Omental fat pad (tissue), 4 donors: ENCODE data around the gene CAMSAP3. TPM values are rescaled to one million over a fixed set of nuclear protein-coding genes. Genes with fewer than 3 reads are reported as not detected.

ENCODE experiments used
- ATAC-seq: fragments of 150-250 bp; one replicate; pipeline ENCODE4 v1.9.1; 2016; ENCODE audit warnings: mild to moderate bottlenecking, moderate library complexity; ENCODE audit not compliant: low FRiP score
- DNase-seq: peaks from one replicate; pipeline ENCODE4 v3.0.0-alpha.2; 2019; ENCODE audit warnings: low spot score
- CTCF ChIP-seq, 3 donors: fragments of 450-650 bp; IDR thresholded peaks; one replicate each; pipeline ENCODE4 v1.5.1; 2016 to 2017; ENCODE audit warnings: antibody characterized with exemption in 3 of 3, mild to moderate bottlenecking in 3 of 3, moderate library complexity in 2 of 3
- total RNA-seq, 4 donors: library from RNA; depleted of rRNA; stranded (reverse); fragments of >200 nt; gene quantifications; one replicate each; pipeline ENCODE4 v1.1.0, GENCODE V29; 2016

Gene CAMSAP3
- total RNA-seq, 4 donors from 2014 or later: 0.36 to 1.0 (median 0.69) TPM; not detected in 1

GRCh38 chr19:7652061-7652641, 56.5 kb downstream of the CAMSAP3 start:
- peak; percentile 62 for ATAC-seq
- DNase-seq: peak; percentile 68

GRCh38 chr19:7654401-7654800, 58.7 kb downstream of the CAMSAP3 start:
- DNase-seq (no peak), ATAC-seq (no peak)
- no peak for TF ChIP-seq CTCF (IDR thresholded peaks at IDR 0.05)

More at GRCh38 chr19:7652061-7652641, 56.5 kb downstream of the CAMSAP3 start:
- peak in 2 of 3 donors; percentile 84 to 95 for TF ChIP-seq CTCF (IDR thresholded peaks at IDR 0.05)

- TF ChIP-seq CTCF (IDR thresholded peaks at IDR 0.05): no peak
- DNase-seq (no peak), ATAC-seq (no peak)
Measured at GRCh38 chr19:7655581-7655980, 59.9 kb downstream of the CAMSAP3 start.

- TF ChIP-seq CTCF (IDR thresholded peaks at IDR 0.05): no peak
- DNase-seq (no peak), ATAC-seq (peak; percentile 49)
Measured at GRCh38 chr19:7657131-7657751, 61.6 kb downstream of the CAMSAP3 start.

GRCh38 chr19:7658219-7658686, 62.6 kb downstream of the CAMSAP3 start:
- ATAC-seq (no peak), DNase-seq (no peak)
- no peak for TF ChIP-seq CTCF (IDR thresholded peaks at IDR 0.05)

- TF ChIP-seq CTCF (IDR thresholded peaks at IDR 0.05): no peak
- ATAC-seq (no peak), DNase-seq (no peak)
Measured at GRCh38 chr19:7661744-7662538, 66.3 kb downstream of the CAMSAP3 start.
